Stimulated activated CD4-positive, alpha-beta T cell treated with anti-CD3 and anti-CD28 coated beads, Interleukin-2, amount 100 ng/mL, for 24 hours (primary cell): ENCODE measurements around the gene SLC22A15.

Experiments
- DNase-seq, 2 donors: peaks; one replicate each; pipeline ENCODE4 v3.0.0-alpha.2; 2020

Gene SLC22A15

DNA sequence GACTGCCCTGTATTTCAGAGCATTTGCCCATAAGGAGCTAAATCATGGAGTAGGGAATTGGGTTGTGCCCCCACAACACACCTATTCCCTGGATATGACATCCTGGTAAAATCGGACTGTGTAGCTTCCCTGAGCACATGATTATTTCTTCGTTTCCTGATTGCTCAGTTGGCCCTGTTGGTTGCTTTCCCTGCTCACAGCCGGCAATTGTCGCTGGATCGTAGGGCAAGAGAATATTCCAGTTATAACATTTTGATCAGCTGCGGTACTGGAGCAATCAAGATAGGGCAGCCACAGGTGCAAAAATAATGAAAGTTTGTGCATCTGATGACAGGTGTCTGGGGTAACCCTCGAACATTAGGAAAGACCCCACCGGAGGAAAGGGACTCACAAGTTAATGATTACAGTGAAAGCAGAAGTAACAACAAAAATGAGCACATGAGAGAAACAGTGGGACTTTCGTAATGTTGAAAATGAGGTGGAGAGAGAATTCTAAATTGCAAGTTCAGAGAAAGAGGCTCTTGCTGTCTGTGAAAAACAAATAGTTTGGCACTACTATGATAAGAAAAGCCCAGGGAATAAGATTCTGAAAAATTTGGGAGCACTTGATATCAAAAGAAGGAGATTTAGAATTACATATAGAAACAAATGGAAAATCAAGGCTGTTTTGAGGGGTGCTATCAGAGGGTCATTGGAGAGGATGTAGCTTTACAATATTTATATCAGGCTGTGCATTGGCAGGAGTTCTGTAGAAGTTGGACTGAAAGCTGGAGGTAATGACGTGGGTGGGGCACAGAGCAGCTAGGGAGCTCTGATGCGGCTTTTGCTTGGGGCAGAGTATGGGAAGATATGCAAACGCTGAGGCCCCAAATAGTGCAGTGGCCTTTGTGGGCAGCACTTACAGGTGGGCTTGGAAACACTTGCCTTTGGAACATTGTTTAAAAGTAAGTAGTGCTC, 134.5 kb downstream of the SLC22A15 start, which contains the start of gene MAB21L3:
TSS of gene MAB21L3 (plus strand) at position 833 of the 957 bp plus-strand sequence. CDS start 1,217 bp downstream, outside the sequence.
- DNase-seq = no peak

DNA sequence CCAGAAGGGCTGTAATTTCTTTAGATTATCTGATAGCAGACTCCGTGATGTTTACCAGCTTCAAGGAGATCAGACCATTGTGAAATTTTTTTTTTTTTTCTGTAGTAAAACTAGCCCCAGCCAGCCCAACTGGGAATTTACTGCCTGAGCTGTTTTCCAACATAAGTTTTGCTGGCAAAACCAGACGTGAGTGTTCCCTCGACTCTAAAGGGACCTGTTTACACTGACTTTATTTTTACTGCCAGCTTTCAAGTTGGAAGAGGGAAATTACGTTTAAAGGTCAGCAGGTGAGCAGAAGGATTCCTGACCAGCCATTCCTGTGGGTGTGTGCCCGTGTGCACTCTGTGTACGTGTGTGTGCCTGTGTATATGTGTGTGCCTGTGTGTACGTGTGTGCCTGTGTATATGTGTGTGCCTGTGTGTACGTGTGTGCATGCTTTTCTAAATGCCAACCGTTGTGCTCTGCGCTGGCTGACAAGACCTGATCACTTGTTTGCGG, 135.3 kb downstream of the SLC22A15 start:
- DNase-seq = no peak

DNA sequence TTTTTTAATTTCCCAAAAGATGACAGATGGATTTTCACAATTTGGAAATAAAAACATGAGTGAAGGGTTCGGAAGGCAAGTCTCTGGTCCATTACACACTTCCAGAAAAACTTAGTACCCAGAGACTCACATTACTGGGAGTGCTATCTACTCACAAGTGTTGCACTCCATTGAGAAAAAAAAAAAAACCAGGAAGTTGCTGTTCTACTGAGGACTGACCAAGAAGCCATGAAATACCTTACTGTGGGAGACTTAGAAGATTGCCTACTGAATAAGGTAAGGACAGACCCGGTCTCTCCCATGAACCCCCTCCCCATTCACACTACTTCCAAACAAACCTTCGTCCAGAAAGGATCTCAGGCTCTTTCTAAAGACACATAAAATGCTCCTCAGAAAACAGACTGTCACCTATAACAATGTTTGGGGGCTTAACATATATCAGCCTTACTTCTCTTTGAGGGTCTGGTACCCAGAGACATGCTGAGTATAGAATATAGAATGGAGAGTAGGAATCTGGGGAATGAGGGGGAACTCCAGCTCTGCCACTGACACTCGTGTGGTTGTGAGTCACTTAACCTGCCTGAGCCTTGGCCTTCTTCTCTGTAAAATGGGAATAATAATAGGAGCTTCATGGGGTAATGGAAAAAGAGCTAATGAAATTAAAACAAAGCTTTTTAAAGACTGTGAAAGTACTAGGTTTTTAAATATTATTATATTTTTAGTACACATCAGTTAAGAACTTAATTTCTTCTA, 136.3 kb downstream of the SLC22A15 start:
- no peak for DNase-seq

DNA sequence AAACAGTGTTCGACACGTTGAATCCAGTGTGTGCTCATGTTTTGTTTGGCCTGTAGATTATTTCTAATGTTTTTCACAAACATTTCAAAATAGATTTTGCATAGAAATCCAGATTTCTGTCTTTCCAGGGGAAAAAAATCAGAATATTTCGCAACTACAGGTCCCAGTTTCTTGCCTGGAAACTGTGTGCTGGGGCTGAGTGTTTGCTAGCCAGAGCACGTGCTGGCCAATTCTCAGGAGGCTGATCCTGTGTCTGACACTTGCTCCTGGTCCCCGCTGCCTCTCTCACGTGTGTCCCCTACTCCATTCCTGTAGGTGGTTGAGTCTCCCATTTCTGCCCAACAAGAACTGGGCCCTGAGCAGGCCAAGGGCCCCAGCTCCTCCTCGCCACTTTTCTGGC, 137.3 kb downstream of the SLC22A15 start:
- no peak for DNase-seq

DNA sequence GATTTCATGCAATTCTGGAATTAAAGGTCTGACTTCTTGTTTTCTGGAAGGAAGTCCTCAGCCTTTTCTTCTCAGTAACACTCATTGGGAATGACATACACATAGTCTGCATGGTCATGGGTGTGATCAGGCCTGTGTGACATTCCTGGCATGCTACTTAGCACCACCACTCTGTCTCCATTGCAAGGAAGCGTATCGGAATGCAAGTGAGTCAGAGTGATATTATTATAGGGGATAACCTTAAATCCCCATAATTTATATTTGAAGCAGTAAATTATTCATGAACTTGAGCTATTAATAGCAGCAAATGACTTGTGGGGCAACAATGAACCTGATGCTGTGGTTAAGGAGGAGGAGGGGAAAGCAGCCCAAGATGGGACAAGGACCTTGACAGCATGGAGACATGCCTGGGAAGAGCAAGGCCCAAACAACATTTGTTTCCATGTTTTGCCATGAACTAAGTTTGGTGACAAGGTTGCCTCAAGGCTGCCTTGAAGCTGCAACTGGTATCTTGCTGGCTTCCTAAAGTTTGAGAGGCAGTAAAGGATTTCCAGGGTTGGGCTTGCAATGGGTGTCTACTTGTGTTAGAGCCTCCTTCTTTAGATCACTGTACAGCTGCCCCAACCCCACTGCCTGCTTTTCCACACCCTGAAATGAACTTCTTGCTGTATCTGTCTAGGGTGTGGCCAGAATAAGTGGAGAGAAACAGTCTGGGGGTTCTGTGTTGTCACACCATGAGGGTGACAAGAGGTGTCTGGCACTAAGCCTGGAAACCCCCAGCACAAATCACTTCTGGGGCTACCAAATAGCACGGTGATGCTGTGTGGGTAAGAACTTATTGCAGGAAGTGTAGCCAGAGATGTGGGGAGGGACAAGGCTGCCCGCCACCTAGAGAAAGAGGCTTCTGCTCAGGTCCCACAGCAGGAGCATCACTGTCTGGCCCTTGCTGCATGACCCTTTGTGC, 139.4 kb downstream of the SLC22A15 start:
- DNase-seq = no peak

DNA sequence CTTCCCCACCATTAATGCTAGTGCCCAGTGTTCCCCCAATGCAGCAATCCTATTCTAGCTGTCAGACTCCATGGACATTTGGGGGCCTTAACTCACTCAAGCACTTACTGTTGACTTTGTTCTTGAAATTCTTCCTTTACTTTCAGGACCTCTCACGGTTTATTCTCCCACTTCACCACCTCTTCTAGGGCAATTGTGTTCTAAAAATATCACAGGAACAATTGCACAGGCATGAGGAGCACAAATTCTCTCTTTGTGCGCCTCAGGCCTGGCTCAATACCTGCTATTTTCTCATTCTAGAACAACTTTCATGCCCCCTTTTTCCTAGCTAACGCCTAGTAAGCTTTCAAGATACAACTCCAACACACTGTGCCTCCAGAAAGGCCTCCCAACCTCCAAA, 142.2 kb downstream of the SLC22A15 start:
- DNase-seq = no peak
